Stomach (tissue), 4 donors: ENCODE results near the gene SACM1L.
A peak's percentile ranks its signal among the peaks of the same experiment; 100 is the strongest.

Experiments
- EP300 ChIP-seq: sonication (generic); formaldehyde crosslinking; IDR thresholded peaks from one replicate; pipeline ENCODE4 v1.6.1; 2017; ENCODE audit warnings: antibody characterized with exemption
- POLR2A ChIP-seq, 4 donors: fragments of 450-650 bp; IDR thresholded peaks; one replicate each; pipeline ENCODE4 v1.6.1; 2016; ENCODE audit warnings: antibody characterized with exemption in 4 of 4, control low read depth in 2 of 4, mild to moderate bottlenecking in 1 of 4, moderate library complexity in 1 of 4
- POLR2AphosphoS5 ChIP-seq, 3 donors: sonication (generic); formaldehyde crosslinking; IDR thresholded peaks; one replicate each; pipeline ENCODE4 v1.6.1; 2016; ENCODE audit warnings: antibody characterized with exemption in 3 of 3
- TF ChIP-seq, protein P1 (sequence below), 7 experiments: fragments of 450-650 bp in 4 of 7; fragments of 200-600 bp in 3 of 7; sonication (generic) in 3 of 7; IDR thresholded peaks; one replicate each; pipeline ENCODE4 v1.5.1; 2016 to 2019; ENCODE audit warnings: antibody characterized with exemption in 7 of 7, control low read depth in 2 of 7, mild to moderate bottlenecking in 1 of 7

DNA sequence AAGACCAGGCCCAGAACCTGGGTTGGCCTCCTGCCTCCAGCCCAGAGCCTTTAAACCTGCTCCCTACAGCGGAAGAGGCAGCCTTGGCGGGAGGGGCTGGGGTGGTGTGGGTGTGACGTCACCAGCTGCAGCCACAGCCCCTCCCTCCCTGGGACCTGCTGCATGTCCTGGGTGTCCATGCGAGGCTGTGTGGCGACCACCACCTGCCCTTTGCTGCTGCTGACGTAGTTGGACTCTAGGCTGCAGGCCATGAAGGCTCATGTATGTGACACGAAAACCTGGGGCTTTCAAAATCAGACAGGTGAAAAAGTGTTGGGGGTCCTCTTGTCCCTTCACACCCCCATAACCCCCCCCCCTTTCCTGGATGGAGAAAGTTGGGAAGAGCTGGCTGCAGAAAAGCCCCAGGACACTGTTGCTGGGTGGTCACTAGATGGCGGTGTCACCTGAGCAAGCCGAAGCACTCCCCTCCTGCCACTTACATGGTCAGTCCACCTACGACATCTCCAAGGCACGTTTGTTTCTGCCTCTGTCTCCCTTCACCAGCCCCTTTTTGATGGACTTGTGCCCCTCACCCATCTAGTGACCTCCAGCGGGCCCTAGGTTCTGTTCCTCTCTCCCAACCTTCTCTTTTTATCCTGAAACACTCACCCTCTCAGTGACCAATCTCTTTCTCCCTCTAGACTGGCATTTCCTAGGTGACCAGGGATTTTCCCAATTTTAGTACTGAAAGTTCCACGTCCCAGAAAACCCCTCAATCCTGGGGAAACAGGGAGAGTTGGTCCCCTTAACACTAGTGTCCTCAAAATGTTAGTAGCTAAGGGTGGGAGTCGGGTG, 71.9 kb downstream of the SACM1L start:
- no peak for TF ChIP-seq POLR2A (IDR thresholded peaks at IDR 0.05)
- TF ChIP-seq, protein P1, sequence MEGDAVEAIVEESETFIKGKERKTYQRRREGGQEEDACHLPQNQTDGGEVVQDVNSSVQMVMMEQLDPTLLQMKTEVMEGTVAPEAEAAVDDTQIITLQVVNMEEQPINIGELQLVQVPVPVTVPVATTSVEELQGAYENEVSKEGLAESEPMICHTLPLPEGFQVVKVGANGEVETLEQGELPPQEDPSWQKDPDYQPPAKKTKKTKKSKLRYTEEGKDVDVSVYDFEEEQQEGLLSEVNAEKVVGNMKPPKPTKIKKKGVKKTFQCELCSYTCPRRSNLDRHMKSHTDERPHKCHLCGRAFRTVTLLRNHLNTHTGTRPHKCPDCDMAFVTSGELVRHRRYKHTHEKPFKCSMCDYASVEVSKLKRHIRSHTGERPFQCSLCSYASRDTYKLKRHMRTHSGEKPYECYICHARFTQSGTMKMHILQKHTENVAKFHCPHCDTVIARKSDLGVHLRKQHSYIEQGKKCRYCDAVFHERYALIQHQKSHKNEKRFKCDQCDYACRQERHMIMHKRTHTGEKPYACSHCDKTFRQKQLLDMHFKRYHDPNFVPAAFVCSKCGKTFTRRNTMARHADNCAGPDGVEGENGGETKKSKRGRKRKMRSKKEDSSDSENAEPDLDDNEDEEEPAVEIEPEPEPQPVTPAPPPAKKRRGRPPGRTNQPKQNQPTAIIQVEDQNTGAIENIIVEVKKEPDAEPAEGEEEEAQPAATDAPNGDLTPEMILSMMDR (IDR thresholded peaks at IDR 0.05), result peak in 5 of 7 experiments; percentile 59 to 77 (median 74)
- no peak for TF ChIP-seq POLR2AphosphoS5 (IDR thresholded peaks at IDR 0.05)
- no peak for TF ChIP-seq EP300
